Neural cell (in vitro differentiated cells): ENCODE measurements around the gene TEDC2. TPM values are rescaled to one million over a fixed set of nuclear protein-coding genes. Genes with fewer than 3 reads are reported as not detected.
"Not testable (repeated sequence)": the region's sequence is repeated elsewhere in the genome, so short reads cannot be mapped to it uniquely, and the experiment has no call there.

Experiments
- H2AFZ ChIP-seq: fragments of 200-600, 300-800 bp; sonication (generic), shearing (Covaris generic); 2 replicates; pipeline ENCODE4 v1.6.0; 2014; ENCODE audit warnings: low read depth, mild to moderate bottlenecking, antibody characterized with exemption, low read length, moderate library complexity
- H3F3A ChIP-seq: fragments of 200-600 bp; shearing (Covaris generic); 2 replicates; pipeline ENCODE4 v1.6.1; 2016; ENCODE audit warnings: mild to moderate bottlenecking, moderate library complexity, mixed read lengths, antibody characterized with exemption, low read length; ENCODE audit not compliant: insufficient read depth, poor library complexity, severe bottlenecking
- H3K27ac ChIP-seq: fragments of 200-600, 300-800 bp; sonication (generic), shearing (Covaris generic); 2 replicates; pipeline ENCODE4 v1.5.1; 2014; ENCODE audit warnings: mild to moderate bottlenecking, low read length, moderate library complexity
- H3K27me3 ChIP-seq: fragments of 300-800, 200-600 bp; sonication (generic), shearing (Covaris generic); 2 replicates; pipeline ENCODE4 v1.6.0; 2014; ENCODE audit warnings: mild to moderate bottlenecking, low read depth, low read length, moderate library complexity; ENCODE audit not compliant: insufficient read depth
- H3K36me3 ChIP-seq: fragments of 300-800, 200-600 bp; sonication (generic), shearing (Covaris generic); 2 replicates; pipeline ENCODE4 v1.5.1; 2014; ENCODE audit warnings: mild to moderate bottlenecking, antibody characterized with exemption, low read length, moderate library complexity; ENCODE audit not compliant: insufficient read depth
- H3K4me2 ChIP-seq: fragments of 300-800, 200-600 bp; sonication (generic), shearing (Covaris generic); 2 replicates; pipeline ENCODE4 v1.6.0; 2014; ENCODE audit warnings: mild to moderate bottlenecking, low read length
- H3K4me3 ChIP-seq: fragments of 300-800, 200-600 bp; sonication (generic), shearing (Covaris generic); 2 replicates; pipeline ENCODE4 v1.5.1; 2014; ENCODE audit warnings: mild to moderate bottlenecking, low read length, moderate library complexity
- H3K79me2 ChIP-seq: fragments of 200-600 bp; shearing (Covaris generic); replicated peaks from 2 replicates; pipeline ENCODE4 v1.6.0; 2014; ENCODE audit warnings: mild to moderate bottlenecking, low read length, moderate library complexity; ENCODE audit not compliant: insufficient read depth
- H3K9ac ChIP-seq: fragments of 300-800, 200-600 bp; sonication (generic), shearing (Covaris generic); 2 replicates; pipeline ENCODE4 v1.6.1; 2016; ENCODE audit warnings: mild to moderate bottlenecking, low read length, mixed read lengths
- H3K9me2 ChIP-seq: fragments of 200-600 bp; shearing (Covaris generic); 2 replicates; pipeline ENCODE4 v1.6.1; 2016; ENCODE audit warnings: mild to moderate bottlenecking, low read length, mixed read lengths; ENCODE audit not compliant: insufficient read depth
- H3K9me3 ChIP-seq: fragments of 200-600, 300-800 bp; sonication (generic), shearing (Covaris generic); 2 replicates; pipeline ENCODE4 v1.6.1; 2016; ENCODE audit warnings: mild to moderate bottlenecking, mixed run types, low read length, moderate library complexity, mixed read lengths
- H4K20me1 ChIP-seq: fragments of 200-600 bp; shearing (Covaris generic); 2 replicates; pipeline ENCODE4 v1.6.1; 2016; ENCODE audit warnings: mild to moderate bottlenecking, mixed run types; ENCODE audit not compliant: insufficient read depth
- CTCF ChIP-seq: fragments of 450-650 bp; IDR thresholded peaks from 2 replicates; pipeline ENCODE4 v1.5.1; 2014; ENCODE audit warnings: antibody characterized with exemption, mild to moderate bottlenecking, moderate library complexity; ENCODE audit not compliant: poor library complexity, severe bottlenecking
- EP300 ChIP-seq: fragments of 450-650 bp; conservative IDR thresholded peaks from 2 replicates; pipeline ENCODE4 v1.6.1; 2014; ENCODE audit warnings: antibody characterized with exemption, mild to moderate bottlenecking, moderate library complexity; ENCODE audit not compliant: poor library complexity, severe bottlenecking
- EZH2 ChIP-seq: fragments of 200-600, 300-800 bp; shearing (Covaris generic), sonication (generic); IDR thresholded peaks from 2 replicates; pipeline ENCODE4 v1.6.1; 2014; ENCODE audit warnings: antibody characterized with exemption, low read length, borderline replicate concordance, mild to moderate bottlenecking; ENCODE audit not compliant: insufficient read depth, poor library complexity, severe bottlenecking
- MXI1 ChIP-seq: fragments of 450-650 bp; conservative IDR thresholded peaks from 2 replicates; pipeline ENCODE4 v1.6.1; 2014; ENCODE audit warnings: antibody characterized with exemption, mild to moderate bottlenecking; ENCODE audit not compliant: poor library complexity, severe bottlenecking
- POLR2AphosphoS5 ChIP-seq: IDR thresholded peaks from 2 replicates; pipeline ENCODE4 v1.6.1; 2012
- RAD21 ChIP-seq: fragments of 450-650 bp; conservative IDR thresholded peaks from 2 replicates; pipeline ENCODE4 v1.6.1; 2014; ENCODE audit warnings: antibody characterized with exemption, mild to moderate bottlenecking, moderate library complexity
- REST ChIP-seq: IDR thresholded peaks from 2 replicates; pipeline ENCODE4 v1.6.1; 2012; ENCODE audit warnings: borderline replicate concordance
- SMC3 ChIP-seq: fragments of 450-650 bp; conservative IDR thresholded peaks from 2 replicates; pipeline ENCODE4 v1.6.1; 2014; ENCODE audit warnings: antibody characterized with exemption, mild to moderate bottlenecking, moderate library complexity; ENCODE audit not compliant: poor library complexity
- TAF1 ChIP-seq: IDR thresholded peaks from 2 replicates; pipeline ENCODE4 v1.6.1; 2012; ENCODE audit warnings: low read depth
- polyA plus RNA-seq: library from polyadenylated mRNA; depleted of rRNA; stranded (reverse); fragments of >200 nt; gene quantifications from 2 replicates; pipeline ENCODE4 v1.2.3, GENCODE V29; 2014

The TEDC2 gene
- polyA plus RNA-seq, 1 donor from 2014 or later = 31.5 TPM

- H3K27me3 ChIP-seq = no peaks in the 10 kb centered on the region
- H3K9me3 ChIP-seq = no peaks in the 10 kb centered on the region
- no peaks in the 10 kb centered on the region for H3F3A ChIP-seq
- no peaks in the 10 kb centered on the region for H3K36me3 ChIP-seq
- no peak overlapping the region for H3K4me2 ChIP-seq
- no peaks in the 10 kb centered on the region for H3K9me2 ChIP-seq
- H3K27ac ChIP-seq = no peak overlapping the region
- H3K79me2 ChIP-seq = peaks cover 8% of the 10 kb centered on the region
- H3K4me3 ChIP-seq = no peak overlapping the region
- no peak for TF ChIP-seq EP300
- no peak for TF ChIP-seq MXI1
- no peak for TF ChIP-seq EZH2
- TF ChIP-seq SMC3 = no peak
- TF ChIP-seq REST = no peak
- TF ChIP-seq TAF1 = no peak
- TF ChIP-seq CTCF = no peak
- TF ChIP-seq POLR2AphosphoS5 = no peak
- no peak for TF ChIP-seq RAD21
- no peak overlapping the region for H3K9ac ChIP-seq
- H2AFZ ChIP-seq = no peak overlapping the region
- H4K20me1 ChIP-seq = no peaks in the 10 kb centered on the region
Measured at GRCh38 chr16:2477327-2477726, 17.4 kb downstream of the TEDC2 start.

- H3K79me2 ChIP-seq = peaks cover 8% of the 10 kb centered on the region
- H3K36me3 ChIP-seq = no peaks in the 10 kb centered on the region
- no peaks in the 10 kb centered on the region for H3K9me2 ChIP-seq
- no peaks in the 10 kb centered on the region for H4K20me1 ChIP-seq
- H3F3A ChIP-seq = no peaks in the 10 kb centered on the region
- H3K9ac ChIP-seq = no peak overlapping the region
- no peak overlapping the region for H3K4me2 ChIP-seq
- no peak overlapping the region for H3K4me3 ChIP-seq
- no peak overlapping the region for H2AFZ ChIP-seq
- TF ChIP-seq EP300 (no peak), SMC3 (no peak), MXI1 (no peak), POLR2AphosphoS5 (no peak), RAD21 (no peak), TAF1 (no peak), CTCF (no peak), EZH2 (no peak), REST (no peak)
- H3K9me3 ChIP-seq = no peaks in the 10 kb centered on the region
- H3K27me3 ChIP-seq = no peaks in the 10 kb centered on the region
- H3K27ac ChIP-seq = no peak overlapping the region
Measured at GRCh38 chr16:2478279-2478678, 18.4 kb downstream of the TEDC2 start.

- not testable (repeated sequence) for H3K9me3 ChIP-seq, H3K36me3 ChIP-seq, H2AFZ ChIP-seq, H3K9ac ChIP-seq, H3K4me3 ChIP-seq, H3K79me2 ChIP-seq, H3K27ac ChIP-seq, H3F3A ChIP-seq, H3K4me2 ChIP-seq, H3K27me3 ChIP-seq, H3K9me2 ChIP-seq, H4K20me1 ChIP-seq
Measured at GRCh38 chr16:2479996-2480395, 20.1 kb downstream of the TEDC2 start.
